CD4-positive, alpha-beta T cell (primary cell): ENCODE measurements around the gene GAS7. TPM values are rescaled to one million over a fixed set of nuclear protein-coding genes. Genes with fewer than 3 reads are reported as not detected.

ENCODE experiments used
- ATAC-seq: fragments of 200-7000 bp; cut with Tn5 transposase; one replicate; pipeline ENCODE4 v1.10.0; 2022; ENCODE audit warnings: mild to moderate bottlenecking; ENCODE audit not compliant: poor library complexity
- CTCF ChIA-PET: fragments of 350-600 bp; sonication (Branson Sonifier 250); formaldehyde crosslinking; loops from one replicate; lab custom pipeline; 2021; ENCODE audit warnings: antibody characterized with exemption, inconsistent platforms; lab: Charles Lee
- POLR2A ChIA-PET: fragments of 350-600 bp; sonication (Branson Sonifier 250); formaldehyde crosslinking; loops from one replicate; lab custom pipeline; 2021; ENCODE audit warnings: antibody characterized with exemption, inconsistent platforms; lab: Charles Lee
- DNase-seq, 14 experiments: peaks; one replicate each; pipeline ENCODE4 v3.0.0-alpha.2; 2013 to 2020; ENCODE audit warnings: mixed read lengths in 2 of 14
- H3K27ac ChIP-seq, 2 donors: one replicate each; pipeline versions ENCODE4 v1.5.1 to v1.7.0; 2013; ENCODE audit warnings: low read length in 2 of 2, low read depth in 1 of 2, mild to moderate bottlenecking in 1 of 2
- H3K27me3 ChIP-seq, 2 experiments: 1 replicate in 1 of 2; 2 replicates in 1 of 2; pipeline versions ENCODE4 v1.6.1 to v1.7.0; 2013; ENCODE audit warnings: low read length in 2 of 2, control low read depth in 1 of 2, mild to moderate bottlenecking in 1 of 2, moderate library complexity in 1 of 2; ENCODE audit not compliant: insufficient read depth in 2 of 2, control insufficient read depth in 1 of 2
- H3K36me3 ChIP-seq: one replicate; pipeline ENCODE4 v1.6.1; 2013; ENCODE audit warnings: low read length, control low read depth; ENCODE audit not compliant: insufficient read depth
- H3K4me1 ChIP-seq: one replicate; pipeline ENCODE4 v1.6.1; 2013; ENCODE audit warnings: low read length, control low read depth; ENCODE audit not compliant: insufficient read depth
- H3K4me3 ChIP-seq: one replicate; pipeline ENCODE4 v1.5.1; 2013; ENCODE audit warnings: mild to moderate bottlenecking, low read length, moderate library complexity
- H3K9me3 ChIP-seq, 2 experiments: 1 replicate in 1 of 2; 2 replicates in 1 of 2; pipeline versions ENCODE4 v1.6.1 to v1.7.0; 2013; ENCODE audit warnings: low read length in 2 of 2, mild to moderate bottlenecking in 2 of 2, control low read depth in 1 of 2, moderate library complexity in 1 of 2; ENCODE audit not compliant: control insufficient read depth in 1 of 2, insufficient read depth in 1 of 2
- H3K27ac Mint-ChIP-seq: one replicate; pipeline ENCODE4 v1.8.0; 2020; ENCODE audit warnings: mixed read lengths
- H3K27me3 Mint-ChIP-seq: one replicate; pipeline ENCODE4 v1.8.0; 2021; ENCODE audit warnings: mixed read lengths
- H3K36me3 Mint-ChIP-seq: one replicate; pipeline ENCODE4 v1.8.0; 2021; ENCODE audit warnings: low read depth, mixed read lengths
- H3K4me1 Mint-ChIP-seq: one replicate; pipeline ENCODE4 v1.8.0; 2021; ENCODE audit warnings: low read depth, mixed read lengths
- H3K4me3 Mint-ChIP-seq: one replicate; pipeline ENCODE4 v1.8.0; 2020; ENCODE audit warnings: mild to moderate bottlenecking, mixed read lengths
- H3K9me3 Mint-ChIP-seq: one replicate; pipeline ENCODE4 v1.8.0; 2020; ENCODE audit warnings: mixed read lengths
- intact Hi-C, 2 experiments: fragments of 100-400 bp; cut with DNase I in 1 of 2; cut with micrococcal nuclease in 1 of 2; formaldehyde crosslinking; loops; one replicate each; pipeline versions ENCODE4 v1.15.1 to v1.9.0; 2023 to 2025; cut with DNase I, micrococcal nuclease
- total RNA-seq, 174 experiments: library from RNA in 2 of 174; stranded (reverse) in 2 of 174; gene quantifications; one replicate each; pipeline ENCODE4 v1.2.3 and lab custom pipeline; 2021 to 2026
- TF ChIP-seq, protein P1 (sequence below): fragments of 200-600 bp; IDR thresholded peaks from one replicate; pipeline ENCODE4 v1.8.0; 2022; ENCODE audit warnings: antibody characterized with exemption, mild to moderate bottlenecking

Gene GAS7
- total RNA-seq, 2 experiments from 2014 or later = 1.8 to 3.4 TPM

- intact Hi-C loops = no loop called here
- H3K4me3 Mint-ChIP-seq = no peak overlapping the region
- no peaks in the 10 kb centered on the region for H3K4me1 Mint-ChIP-seq
- no peaks in the 10 kb centered on the region for H3K36me3 Mint-ChIP-seq
- ChIA-PET POLR2A (no interaction called here), CTCF (no interaction called here)
- peaks cover 3% of the 10 kb centered on the region for H3K9me3 Mint-ChIP-seq
- no peaks in the 10 kb centered on the region for H3K27me3 ChIP-seq
- ATAC-seq (no peak), DNase-seq (no peak)
- no peak overlapping the region for H3K27ac ChIP-seq
- H3K9me3 ChIP-seq = peaks cover 4 to 10% of the 10 kb centered on the region in 2 experiments
- no peaks in the 10 kb centered on the region for H3K36me3 ChIP-seq
- no peak overlapping the region for H3K27ac Mint-ChIP-seq
- no peak overlapping the region for H3K4me3 ChIP-seq
- no peaks in the 10 kb centered on the region for H3K4me1 ChIP-seq
- H3K27me3 Mint-ChIP-seq = peaks cover 4% of the 10 kb centered on the region
- TF ChIP-seq, protein P1, sequence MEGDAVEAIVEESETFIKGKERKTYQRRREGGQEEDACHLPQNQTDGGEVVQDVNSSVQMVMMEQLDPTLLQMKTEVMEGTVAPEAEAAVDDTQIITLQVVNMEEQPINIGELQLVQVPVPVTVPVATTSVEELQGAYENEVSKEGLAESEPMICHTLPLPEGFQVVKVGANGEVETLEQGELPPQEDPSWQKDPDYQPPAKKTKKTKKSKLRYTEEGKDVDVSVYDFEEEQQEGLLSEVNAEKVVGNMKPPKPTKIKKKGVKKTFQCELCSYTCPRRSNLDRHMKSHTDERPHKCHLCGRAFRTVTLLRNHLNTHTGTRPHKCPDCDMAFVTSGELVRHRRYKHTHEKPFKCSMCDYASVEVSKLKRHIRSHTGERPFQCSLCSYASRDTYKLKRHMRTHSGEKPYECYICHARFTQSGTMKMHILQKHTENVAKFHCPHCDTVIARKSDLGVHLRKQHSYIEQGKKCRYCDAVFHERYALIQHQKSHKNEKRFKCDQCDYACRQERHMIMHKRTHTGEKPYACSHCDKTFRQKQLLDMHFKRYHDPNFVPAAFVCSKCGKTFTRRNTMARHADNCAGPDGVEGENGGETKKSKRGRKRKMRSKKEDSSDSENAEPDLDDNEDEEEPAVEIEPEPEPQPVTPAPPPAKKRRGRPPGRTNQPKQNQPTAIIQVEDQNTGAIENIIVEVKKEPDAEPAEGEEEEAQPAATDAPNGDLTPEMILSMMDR = no peak
Observed at GRCh38 chr17:10233161-10233560, 34.8 kb upstream of the GAS7 start.

DNA sequence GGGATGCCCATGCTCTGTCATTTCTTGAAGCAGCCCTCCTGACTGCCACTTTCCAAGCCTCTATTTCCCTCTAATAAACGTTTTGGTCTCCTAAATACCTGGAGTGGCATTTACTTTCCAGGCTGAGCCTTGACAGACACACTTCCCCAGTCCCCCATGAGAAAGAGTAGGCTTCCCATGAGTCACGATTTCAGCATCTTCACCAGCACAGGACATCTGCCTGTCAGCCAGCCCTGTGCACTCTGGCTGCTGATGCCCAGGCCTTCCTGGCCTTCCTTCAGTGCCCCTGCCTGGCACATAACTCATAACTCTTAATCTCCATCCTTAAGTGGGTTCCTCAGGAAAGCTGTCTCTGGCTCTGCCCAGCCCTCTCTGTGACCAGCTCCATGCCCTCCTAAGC, 30.8 kb upstream of the GAS7 start:
- Histone ChIP-seq H3K27ac (no peak overlapping the region), H3K27me3 (no peaks in the 10 kb centered on the region), H3K4me3 (no peak overlapping the region), H3K36me3 (no peaks in the 10 kb centered on the region), H3K9me3 (peaks cover 3 to 4% of the 10 kb centered on the region in 2 experiments), H3K4me1 (peaks cover 3% of the 10 kb centered on the region)
- DNase-seq (no peak), ATAC-seq (no peak)
- intact Hi-C loops = loop anchor here in 1 of 2 experiments (10.0 kb wide), 1 partner anchor 504 kb away; no protein-coding TSS in a partner anchor
- Mint-ChIP-seq H3K4me1 (no peaks in the 10 kb centered on the region), H3K4me3 (no peak overlapping the region), H3K36me3 (no peaks in the 10 kb centered on the region), H3K27ac (no peak overlapping the region), H3K27me3 (no peaks in the 10 kb centered on the region), H3K9me3 (peaks cover 3% of the 10 kb centered on the region)
- TF ChIP-seq, protein P1 = no peak
- POLR2A ChIA-PET = no interaction called here
- CTCF ChIA-PET = no interaction called here

GRCh38 chr17:10226930-10227695, 28.7 kb upstream of the GAS7 start:
- Mint-ChIP-seq H3K4me1 (no peaks in the 10 kb centered on the region), H3K27ac (no peak overlapping the region), H3K36me3 (no peaks in the 10 kb centered on the region), H3K4me3 (no peak overlapping the region), H3K9me3 (peaks cover 3% of the 10 kb centered on the region), H3K27me3 (no peaks in the 10 kb centered on the region)
- no peak overlapping the region for H3K27ac ChIP-seq
- ATAC-seq = no peak
- TF ChIP-seq, protein P1 = peak; percentile 59
- DNase-seq = peak; percentile 1 to 65 (median 16)
- H3K36me3 ChIP-seq = no peaks in the 10 kb centered on the region
- CTCF ChIA-PET = interaction anchor here (1.2 to 1.8 kb wide), 2 partner anchors 112 to 260 kb away, joined by 3 to 5 read pairs; no protein-coding TSS in a partner anchor
- H3K4me1 ChIP-seq = peaks cover 3% of the 10 kb centered on the region
- no peak overlapping the region for H3K4me3 ChIP-seq
- H3K9me3 ChIP-seq = peaks cover 3 to 4% of the 10 kb centered on the region in 2 experiments
- POLR2A ChIA-PET = no interaction called here
- intact Hi-C loops = loop anchor here (1.0 to 10.0 kb wide), 3 partner anchors 262 to 502 kb away; no protein-coding TSS in a partner anchor
- no peaks in the 10 kb centered on the region for H3K27me3 ChIP-seq
